ENCODE data around the gene SEMA3A.

Gene SEMA3A

DNA sequence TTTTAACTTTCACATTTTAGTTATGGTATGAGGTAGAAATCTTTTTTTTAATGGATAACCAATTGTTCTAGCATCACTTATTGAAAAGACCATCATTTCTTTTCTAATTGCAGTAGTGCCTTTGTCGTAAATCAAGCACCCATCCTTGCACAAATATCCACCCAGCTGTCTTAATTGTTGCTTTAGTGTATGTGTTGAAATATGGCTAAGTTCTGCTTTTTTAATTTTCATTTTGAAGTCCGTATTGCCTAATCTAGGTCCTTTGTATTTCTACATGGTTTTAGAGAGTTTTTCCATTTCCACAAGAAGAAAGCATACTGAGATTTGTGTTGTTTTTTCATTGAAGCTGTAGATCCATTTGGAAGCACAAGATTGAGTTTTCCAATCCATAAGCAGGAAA lies 286.1 kb downstream of the SEMA3A start:
- no peak for DNase-seq
